Left lobe of liver (tissue), 2 donors: ENCODE measurements around the gene PALM. TPM values are rescaled to one million over a fixed set of nuclear protein-coding genes. Genes with fewer than 3 reads are reported as not detected.
"Not testable (repeated sequence)": the region's sequence is repeated elsewhere in the genome, so short reads cannot be mapped to it uniquely, and the experiment has no call there.

Experiments used
- ATAC-seq: fragments of 200-7000 bp; cut with Tn5 transposase; one replicate; pipeline ENCODE4 v1.9.1; 2020; ENCODE audit warnings: mild to moderate bottlenecking, moderate library complexity
- DNase-seq: peaks from one replicate; pipeline ENCODE4 v3.0.0-alpha.2; 2020; ENCODE audit warnings: low spot score
- total RNA-seq: library from RNA; stranded (reverse); gene quantifications from one replicate; pipeline ENCODE4 v1.2.1, GENCODE V29; 2021
- donor health status: DM: no; HTN: no; CAD: no; lungs with moderate emphysema.
- donor health status: DM: no; HTN: yes; CAD: no.

Gene PALM
- total RNA-seq, result 6.6 TPM

GRCh38 chr19:708154-709143 lies at the start of gene PALM:
TSS of gene PALM (plus strand) at chr19:708935. CDS start at chr19:709147, 212 bp downstream.
- ATAC-seq (no peak), DNase-seq (no peak)

- DNase-seq (peak; percentile 92), ATAC-seq (peak; percentile 61)
Measured at GRCh38 chr19:660793-661426, 47.8 kb upstream of the PALM start.

- ATAC-seq (peak; percentile 37), DNase-seq (peak; percentile 66)
Measured at GRCh38 chr19:661427-662196, 47.1 kb upstream of the PALM start.

GRCh38 chr19:662207-662961 lies 46.4 kb upstream of the PALM start:
- peak; percentile 66 for DNase-seq
- no peak for ATAC-seq

- peak; percentile 76 for ATAC-seq
- DNase-seq, result peak; percentile 94
Measured at GRCh38 chr19:662962-663681, 45.6 kb upstream of the PALM start, which contains the start of gene RNF126. TSS of gene RNF126 (minus strand) at chr19:663214. CDS start at chr19:663121, 93 bp downstream.

- no peak for DNase-seq
- peak; percentile 19 for ATAC-seq
Measured at GRCh38 chr19:663682-664117, 45.0 kb upstream of the PALM start.

- ATAC-seq, result peak; percentile 16
- peak; percentile 75 for DNase-seq
Measured at GRCh38 chr19:664913-665443, 43.8 kb upstream of the PALM start.

GRCh38 chr19:666985-667573 lies 41.7 kb upstream of the PALM start:
- ATAC-seq, DNase-seq: not testable (repeated sequence)

GRCh38 chr19:668675-669434 lies 39.9 kb upstream of the PALM start:
- not testable (repeated sequence) for DNase-seq, ATAC-seq

GRCh38 chr19:670609-671075 lies 38.1 kb upstream of the PALM start:
- ATAC-seq (no peak), DNase-seq (no peak)

- no peak for ATAC-seq
- DNase-seq, result peak; percentile 45
Measured at GRCh38 chr19:674282-675151, 34.2 kb upstream of the PALM start.

- ATAC-seq (no peak), DNase-seq (no peak)
Measured at GRCh38 chr19:676007-676338, 32.8 kb upstream of the PALM start.

- no peak for DNase-seq
Measured at GRCh38 chr19:676339-677105, 32.2 kb upstream of the PALM start, which contains the start of gene FSTL3. TSS of gene FSTL3 (plus strand) at chr19:676392. CDS start at chr19:676424, 32 bp downstream.

GRCh38 chr19:677201-677600 lies 31.5 kb upstream of the PALM start:
- no peak for ATAC-seq
- no peak for DNase-seq

More at GRCh38 chr19:676339-677105, 32.2 kb upstream of the PALM start, which contains the start of gene FSTL3:
- no peak for ATAC-seq

- ATAC-seq (no peak), DNase-seq (no peak)
Measured at GRCh38 chr19:677601-678436, 30.9 kb upstream of the PALM start.
